Stimulated activated CD4-positive, alpha-beta T cell treated with anti-CD3 and anti-CD28 coated beads, TNF-alpha, amount 100 ng/mL, for 4 hours (primary cell): ENCODE measurements around the gene YIPF5.

ENCODE experiments used
- DNase-seq, 3 experiments: peaks; one replicate each; pipeline ENCODE4 v3.0.0-alpha.2; 2020; ENCODE audit warnings: low read depth in 3 of 3

The YIPF5 gene

DNA sequence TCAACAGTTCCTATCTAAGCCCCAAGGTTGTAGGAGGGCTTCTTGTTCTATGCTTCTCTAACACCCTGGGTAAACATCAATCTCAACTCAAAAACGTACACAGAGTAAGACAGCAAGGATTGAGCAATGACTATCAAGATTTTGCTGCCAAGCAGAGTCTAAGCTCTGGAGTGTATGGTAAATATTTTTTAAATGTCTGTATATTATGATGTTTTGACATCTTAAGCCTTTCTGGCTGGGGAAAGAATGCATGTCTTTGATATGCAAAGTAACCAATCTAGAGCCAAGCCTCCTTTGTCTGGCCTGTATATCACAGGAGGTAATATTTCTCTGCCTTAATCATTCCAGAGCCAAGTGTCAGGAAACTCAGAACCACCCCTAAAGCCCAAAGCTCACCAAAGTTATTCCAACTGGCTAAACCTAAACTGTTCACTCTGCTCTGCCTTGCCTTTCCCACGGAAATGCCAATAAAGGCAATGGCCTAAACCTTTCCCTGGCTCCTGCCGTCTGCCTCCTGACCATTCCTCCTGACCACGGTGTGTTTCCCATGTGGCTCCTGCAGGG lies 45.2 kb downstream of the YIPF5 start:
- DNase-seq: no peak

- no peak for DNase-seq
Observed at GRCh38 chr5:144122641-144123040, 47.8 kb downstream of the YIPF5 start.

GRCh38 chr5:144122081-144122480 lies 48.4 kb downstream of the YIPF5 start:
- no peak for DNase-seq

GRCh38 chr5:144121577-144121976 lies 48.9 kb downstream of the YIPF5 start:
- no peak for DNase-seq

DNA sequence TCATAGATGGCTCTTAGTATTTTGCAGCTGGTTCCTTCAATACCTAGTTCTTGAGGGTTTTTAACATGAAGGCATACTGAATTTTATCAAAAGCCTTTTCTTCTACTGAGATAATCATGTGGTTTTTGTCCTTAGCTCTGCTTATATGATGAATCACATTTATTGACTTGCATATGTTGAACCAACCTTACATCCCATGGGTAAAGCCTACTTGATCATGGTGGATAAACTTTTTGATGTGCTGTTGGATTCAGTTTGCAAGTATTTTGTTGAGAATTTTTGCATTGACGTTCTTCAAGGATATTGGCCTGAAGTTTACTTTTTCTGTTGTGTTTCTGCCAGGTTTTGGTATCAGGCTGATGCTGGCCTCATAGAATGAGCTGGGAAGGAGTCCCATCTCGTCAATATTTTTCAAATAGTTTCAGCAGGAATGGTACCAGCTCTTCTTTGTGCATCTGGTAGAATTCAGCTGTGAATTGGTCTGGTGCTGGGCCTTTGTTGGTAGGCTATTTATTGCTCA lies 49.7 kb downstream of the YIPF5 start:
- no peak for DNase-seq

DNA sequence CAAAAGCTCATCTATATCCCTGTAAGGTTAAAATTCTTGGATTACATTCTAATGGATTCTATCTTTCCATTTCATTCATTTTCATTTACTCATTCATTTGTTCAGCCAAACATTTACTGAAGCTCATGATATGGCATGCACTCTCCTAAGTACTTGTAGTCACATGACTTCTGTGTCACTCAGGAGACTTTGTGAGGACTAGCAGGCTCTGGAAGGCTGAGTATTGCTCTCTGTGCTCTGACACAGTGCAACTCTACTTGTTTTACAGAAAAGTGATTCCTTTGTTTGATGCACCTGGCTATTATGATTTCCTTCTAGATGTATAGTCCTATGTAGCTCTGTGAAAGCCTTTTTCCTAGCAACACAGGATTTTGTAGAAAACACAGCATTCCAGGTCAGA lies 53.0 kb downstream of the YIPF5 start:
- DNase-seq: no peak

- DNase-seq: no peak
Observed at GRCh38 chr5:144114571-144114970, 55.9 kb downstream of the YIPF5 start.
